Mesothelial cell of epicardium (in vitro differentiated cells): Measurements from ENCODE around the gene KRTAP1-3. TPM values are rescaled to one million over a fixed set of nuclear protein-coding genes. Genes with fewer than 3 reads are reported as not detected.

Experiments used
- DNase-seq, 2 experiments: peaks; one replicate each; pipeline ENCODE4 v3.0.0; 2021; ENCODE audit warnings: low spot score in 2 of 2; ENCODE audit not compliant: unreplicated experiment in 2 of 2
- H3K27ac Mint-ChIP-seq: 2 replicates; pipeline ENCODE4 v1.8.0; 2021; ENCODE audit warnings: mixed read lengths
- H3K27me3 Mint-ChIP-seq: 2 replicates; pipeline ENCODE4 v1.8.0; 2021; ENCODE audit warnings: low read depth, mixed read lengths
- H3K36me3 Mint-ChIP-seq: 2 replicates; pipeline ENCODE4 v1.8.0; 2021; ENCODE audit warnings: mixed read lengths
- H3K4me1 Mint-ChIP-seq: 2 replicates; pipeline ENCODE4 v1.8.0; 2021; ENCODE audit warnings: mixed read lengths
- H3K4me3 Mint-ChIP-seq: 2 replicates; pipeline ENCODE4 v1.8.0; 2021; ENCODE audit warnings: mild to moderate bottlenecking, moderate library complexity, mixed read lengths
- H3K9me3 Mint-ChIP-seq: 2 replicates; pipeline ENCODE4 v1.8.0; 2021; ENCODE audit warnings: mixed read lengths
- CTCF ChIP-seq: fragments of 200-600 bp; sonication (generic); IDR thresholded peaks from one replicate; pipeline ENCODE4 v1.5.0; 2021; ENCODE audit warnings: antibody characterized with exemption; ENCODE audit not compliant: unreplicated experiment
- total RNA-seq: library from RNA; stranded (reverse); gene quantifications from 3 replicates; pipeline ENCODE4 v1.2.1, GENCODE V29; 2021

Gene KRTAP1-3
- total RNA-seq, 1 donor from 2014 or later: not detected

GRCh38 chr17:40997361-40997760 lies 37.3 kb downstream of the KRTAP1-3 start:
- TF ChIP-seq CTCF: no peak
- Mint-ChIP-seq H3K27ac (no peak overlapping the region), H3K4me3 (no peak overlapping the region)

GRCh38 chr17:40996829-40997228 lies 37.8 kb downstream of the KRTAP1-3 start:
- DNase-seq: no peak
- H3K9me3 Mint-ChIP-seq: peaks cover 6% of the 10 kb centered on the region
- no peaks in the 10 kb centered on the region for H3K36me3 Mint-ChIP-seq
- TF ChIP-seq CTCF: no peak
- peaks cover 10% of the 10 kb centered on the region for H3K4me1 Mint-ChIP-seq
- H3K27me3 Mint-ChIP-seq: no peaks in the 10 kb centered on the region
- H3K27ac Mint-ChIP-seq: no peak overlapping the region
- no peak overlapping the region for H3K4me3 Mint-ChIP-seq

More at GRCh38 chr17:40997361-40997760, 37.3 kb downstream of the KRTAP1-3 start:
- Mint-ChIP-seq H3K36me3 (no peaks in the 10 kb centered on the region), H3K4me1 (peaks cover 11% of the 10 kb centered on the region), H3K9me3 (peaks cover 6% of the 10 kb centered on the region), H3K27me3 (no peaks in the 10 kb centered on the region)
- DNase-seq: no peak

GRCh38 chr17:40995116-40995515 lies 39.6 kb downstream of the KRTAP1-3 start:
- DNase-seq: no peak
- Mint-ChIP-seq H3K27me3 (no peaks in the 10 kb centered on the region), H3K36me3 (no peaks in the 10 kb centered on the region), H3K4me1 (peaks cover 10% of the 10 kb centered on the region), H3K9me3 (peaks cover 8% of the 10 kb centered on the region), H3K27ac (no peak overlapping the region), H3K4me3 (no peak overlapping the region)
- TF ChIP-seq CTCF: no peak

- TF ChIP-seq CTCF: no peak
- Mint-ChIP-seq H3K27ac (no peak within 1 kb of the TSS), H3K4me1 (peaks cover 10% of the 10 kb centered on the region), H3K4me3 (no peak within 1 kb of the TSS), H3K9me3 (peaks cover 8% of the 10 kb centered on the region), H3K36me3 (no peaks in the 10 kb centered on the region), H3K27me3 (no peaks in the 10 kb centered on the region)
- no peak for DNase-seq
Observed at GRCh38 chr17:40993839-40994238, 40.8 kb downstream of the KRTAP1-3 start, which contains the start of gene KRTAP3-3. TSS of gene KRTAP3-3 (minus strand) at chr17:40994164. CDS start at chr17:40994097, 67 bp downstream.

GRCh38 chr17:40993084-40993483 lies 41.6 kb downstream of the KRTAP1-3 start:
- no peak for DNase-seq
- no peaks in the 10 kb centered on the region for H3K36me3 Mint-ChIP-seq
- H3K4me1 Mint-ChIP-seq: peaks cover 10% of the 10 kb centered on the region
- H3K9me3 Mint-ChIP-seq: peaks cover 8% of the 10 kb centered on the region
- no peak overlapping the region for H3K27ac Mint-ChIP-seq
- H3K27me3 Mint-ChIP-seq: no peaks in the 10 kb centered on the region
- no peak for TF ChIP-seq CTCF
- H3K4me3 Mint-ChIP-seq: no peak overlapping the region

- Mint-ChIP-seq H3K4me1 (peaks cover 10% of the 10 kb centered on the region), H3K9me3 (peaks cover 8% of the 10 kb centered on the region), H3K4me3 (no peak overlapping the region), H3K27ac (no peak overlapping the region), H3K36me3 (no peaks in the 10 kb centered on the region), H3K27me3 (no peaks in the 10 kb centered on the region)
- TF ChIP-seq CTCF: no peak
- no peak for DNase-seq
Observed at GRCh38 chr17:40992666-40993065, 42.0 kb downstream of the KRTAP1-3 start.
